B cell (primary cell): Measurements from ENCODE around the gene ZSCAN21. TPM values are rescaled to one million over a fixed set of nuclear protein-coding genes. Genes with fewer than 3 reads are reported as not detected.

Source experiments
- ATAC-seq: fragments of 200-7000 bp; cut with Tn5 transposase; one replicate; pipeline ENCODE4 v1.10.0; 2021; ENCODE audit warnings: low read depth, mild to moderate bottlenecking, moderate number of reproducible peaks, moderate library complexity
- CTCF ChIA-PET: fragments of 350-600 bp; sonication (Branson Sonifier 250); formaldehyde crosslinking; loops from one replicate; lab custom pipeline; 2021; ENCODE audit warnings: antibody characterized with exemption, inconsistent platforms; lab: Charles Lee
- POLR2A ChIA-PET: fragments of 350-600 bp; sonication (Branson Sonifier 250); formaldehyde crosslinking; loops from one replicate; lab custom pipeline; 2021; ENCODE audit warnings: antibody characterized with exemption; lab: Charles Lee
- DNase-seq: peaks from one replicate; pipeline ENCODE4 v3.0.0; 2013
- H2AFZ ChIP-seq: 2 replicates; pipeline ENCODE4 v1.6.1; 2012; ENCODE audit warnings: mild to moderate bottlenecking, low read depth, low read length; ENCODE audit not compliant: insufficient read depth, poor library complexity, severe bottlenecking
- H3K27ac ChIP-seq, 2 donors: 1 replicate in 1 of 2; 2 replicates in 1 of 2; pipeline ENCODE4 v1.5.1; 2012 to 2013; ENCODE audit warnings: low read length in 2 of 2, mild to moderate bottlenecking in 2 of 2, moderate library complexity in 1 of 2
- H3K27me3 ChIP-seq, 4 experiments: fragments of 200-600 bp in 1 of 4; sonication (generic) in 1 of 4; replicated peaks in 1 of 4; 1 replicate in 2 of 4; 2 replicates in 2 of 4; pipeline versions ENCODE4 v1.6.1 to v1.7.0; 2013 to 2016; ENCODE audit warnings: low read length in 3 of 4, mild to moderate bottlenecking in 2 of 4, mixed read lengths in 1 of 4, moderate library complexity in 1 of 4; ENCODE audit not compliant: insufficient read depth in 4 of 4, control insufficient read depth in 3 of 4; ENCODE audit errors: control extremely low read depth in 1 of 4
- H3K36me3 ChIP-seq, 2 experiments: replicated peaks in 1 of 2; 1 replicate in 1 of 2; 2 replicates in 1 of 2; pipeline versions ENCODE4 v1.6.1 to v1.7.1; 2013; ENCODE audit warnings: low read length in 1 of 2; ENCODE audit not compliant: insufficient read depth in 2 of 2, control insufficient read depth in 1 of 2; ENCODE audit errors: control extremely low read depth in 1 of 2, extremely low read depth in 1 of 2
- H3K4me1 ChIP-seq, 2 donors: fragments of 200-600 bp in 1 of 2; sonication (generic) in 1 of 2; 1 replicate in 1 of 2; 2 replicates in 1 of 2; pipeline versions ENCODE4 v1.5.1 to v1.6.1; 2013 to 2017; ENCODE audit warnings: low read length in 2 of 2; ENCODE audit not compliant: control insufficient read depth in 2 of 2, insufficient read depth in 2 of 2
- H3K4me2 ChIP-seq: replicated peaks from 2 replicates; pipeline ENCODE3; 2012; ENCODE audit warnings: mild to moderate bottlenecking, low read depth, low read length; ENCODE audit not compliant: poor library complexity, severe bottlenecking
- H3K4me3 ChIP-seq, 5 experiments: fragments of 200-600 bp in 1 of 5; sonication (generic) in 1 of 5; 1 replicate in 3 of 5; 2 replicates in 2 of 5; pipeline versions ENCODE4 v1.5.1 to v1.7.0; 2011 to 2016; ENCODE audit warnings: low read length in 4 of 5, mild to moderate bottlenecking in 4 of 5, low read depth in 2 of 5, control low read depth in 1 of 5, moderate library complexity in 1 of 5; ENCODE audit not compliant: insufficient read depth in 1 of 5; ENCODE audit errors: control extremely low read depth in 1 of 5, extremely low read depth in 1 of 5
- H3K79me2 ChIP-seq: fragments of 200-600 bp; sonication (generic); one replicate; pipeline ENCODE4 v1.6.0; 2016; ENCODE audit warnings: low read length; ENCODE audit not compliant: control insufficient read depth, insufficient read depth
- H3K9ac ChIP-seq: fragments of 200-600 bp; sonication (generic); 2 replicates; pipeline ENCODE4 v1.6.1; 2017; ENCODE audit warnings: mild to moderate bottlenecking, low read length, moderate library complexity
- H3K9me3 ChIP-seq, 3 donors: one replicate each; pipeline versions ENCODE4 v1.6.1 to v1.7.1; 2013; ENCODE audit warnings: low read length in 2 of 3; ENCODE audit not compliant: control insufficient read depth in 2 of 3, insufficient read depth in 1 of 3; ENCODE audit errors: control extremely low read depth in 1 of 3
- H4K20me1 ChIP-seq: 2 replicates; pipeline ENCODE4 v1.6.0; 2012; ENCODE audit warnings: mild to moderate bottlenecking, low read length; ENCODE audit not compliant: insufficient read depth, control insufficient read depth, poor library complexity, severe bottlenecking
- H3K27ac Mint-ChIP-seq: one replicate; pipeline ENCODE4 v1.8.0; 2021; ENCODE audit warnings: mixed read lengths
- H3K27me3 Mint-ChIP-seq: one replicate; pipeline ENCODE4 v1.8.0; 2021; ENCODE audit warnings: mixed read lengths
- H3K4me1 Mint-ChIP-seq: one replicate; pipeline ENCODE4 v1.8.0; 2021; ENCODE audit warnings: mixed read lengths
- H3K4me3 Mint-ChIP-seq: one replicate; pipeline ENCODE4 v1.8.0; 2021; ENCODE audit warnings: mixed read lengths
- H3K9me3 Mint-ChIP-seq: one replicate; pipeline ENCODE4 v1.8.0; 2022; ENCODE audit warnings: mixed read lengths; ENCODE audit not compliant: insufficient read depth
- CTCF ChIP-seq: fragments of 200-600 bp; IDR thresholded peaks from one replicate; pipeline ENCODE4 v1.8.0; 2022; ENCODE audit warnings: antibody characterized with exemption, mild to moderate bottlenecking
- EZH2 ChIP-seq: IDR thresholded peaks from 2 replicates; pipeline ENCODE4 v1.6.1; 2012; ENCODE audit warnings: borderline replicate concordance, low read depth, mild to moderate bottlenecking, moderate library complexity, low read length; ENCODE audit not compliant: insufficient read depth, poor library complexity, severe bottlenecking
- WGBS: methylation state at CpG from one replicate; pipeline ENCODE4 v1.1.5; 2013; ENCODE audit warnings: missing lambda C conversion rate; ENCODE audit not compliant: insufficient coverage; 5-methylcytosine and 5-hydroxymethylcytosine counted together
- intact Hi-C: fragments of 100-400 bp; cut with micrococcal nuclease; formaldehyde crosslinking; loops from one replicate; pipeline ENCODE4 v1.10.0; 2022
- polyA plus RNA-seq: library from polyadenylated mRNA; depleted of rRNA; stranded (reverse); fragments of >200 nt; gene quantifications from 2 replicates; pipeline ENCODE4 v1.2.3, GENCODE V29; 2012
- total RNA-seq, 2 donors: library from RNA; stranded (reverse); fragments of 120-200 nt in 1 of 2; gene quantifications; 1 replicate in 1 of 2; 2 replicates in 1 of 2; pipeline versions ENCODE4 v1.2.3 to v1.2.4, GENCODE V29; 2013 to 2022

Gene ZSCAN21
- total and polyA plus RNA-seq, 2 donors (not counting 1 experiment from before 2014, with no cell fraction given), result 6.7 to 13.2 TPM

GRCh38 chr7:100095289-100095688 lies 45.7 kb downstream of the ZSCAN21 start:
- no peaks in the 10 kb centered on the region for H3K9me3 Mint-ChIP-seq
- H3K9me3 ChIP-seq, result no peaks in the 10 kb centered on the region
- H3K27me3 Mint-ChIP-seq, result no peaks in the 10 kb centered on the region
- H3K4me3 Mint-ChIP-seq, result no peak overlapping the region
- WGBS, result 100% methylated on average over 3 of the region's 9 CpGs
- peaks cover 2 to 89% of the 10 kb centered on the region in 2 experiments for H3K36me3 ChIP-seq
- intact Hi-C loops, result no loop called here
- no peak overlapping the region for H3K27ac ChIP-seq
- peaks cover 29% of the 10 kb centered on the region for H3K4me1 Mint-ChIP-seq
- H3K27me3 ChIP-seq, result no peaks in the 10 kb centered on the region
- H3K9ac ChIP-seq, result no peak overlapping the region
- no peak overlapping the region for H3K27ac Mint-ChIP-seq
- no peak overlapping the region for H3K4me3 ChIP-seq
- H4K20me1 ChIP-seq, result peaks cover 49% of the 10 kb centered on the region
- DNase-seq (no peak), ATAC-seq (no peak)
- ChIA-PET POLR2A (interaction anchor here (0.5 kb wide), 1 partner anchor 990 kb away, joined by 8 read pairs; the partner anchor contains the start of gene TRIM56), CTCF (no interaction called here)
- TF ChIP-seq EZH2, result no peak
- no peak for TF ChIP-seq CTCF
- H2AFZ ChIP-seq, result no peak overlapping the region
- no peak overlapping the region for H3K4me2 ChIP-seq
- H3K4me1 ChIP-seq, result peaks cover 10 to 15% of the 10 kb centered on the region in 2 donors
- H3K79me2 ChIP-seq, result peaks cover 35% of the 10 kb centered on the region

- ChIA-PET POLR2A (interaction anchor here (0.6 kb wide), 1 partner anchor 1216 kb away, joined by 7 read pairs; no protein-coding TSS in a partner anchor), CTCF (no interaction called here)
- TF ChIP-seq EZH2 (no peak), CTCF (no peak)
- Histone ChIP-seq H3K4me2 (no peak overlapping the region), H2AFZ (no peak overlapping the region), H3K4me3 (no peak overlapping the region), H4K20me1 (peaks cover 49% of the 10 kb centered on the region), H3K27me3 (no peaks in the 10 kb centered on the region), H3K79me2 (peaks cover 36% of the 10 kb centered on the region), H3K27ac (no peak overlapping the region), H3K4me1 (peaks cover 10 to 15% of the 10 kb centered on the region in 2 donors), H3K9ac (no peak overlapping the region), H3K36me3 (peaks cover 2 to 86% of the 10 kb centered on the region in 2 experiments), H3K9me3 (no peaks in the 10 kb centered on the region)
- no peaks in the 10 kb centered on the region for H3K27me3 Mint-ChIP-seq
- no peak for ATAC-seq
- DNase-seq, result no peak
- intact Hi-C loops, result no loop called here
- no peak overlapping the region for H3K4me3 Mint-ChIP-seq
- peaks cover 29% of the 10 kb centered on the region for H3K4me1 Mint-ChIP-seq
- H3K27ac Mint-ChIP-seq, result peak overlapping the region; percentile 10
- no peaks in the 10 kb centered on the region for H3K9me3 Mint-ChIP-seq
- WGBS, result 98% methylated on average over 15 of the region's 17 CpGs
Observed at GRCh38 chr7:100095704-100096103, 46.1 kb downstream of the ZSCAN21 start.
